GM12878 (cell line): ENCODE measurements around the gene FSHB. TPM values are rescaled to one million over a fixed set of nuclear protein-coding genes. Genes with fewer than 3 reads are reported as not detected.
A peak's percentile ranks its signal among the peaks of the same experiment; 100 is the strongest.

Experiments used
- ATAC-seq: fragments of 200-7000 bp; cut with Tn5 transposase; 3 replicates; pipeline ENCODE4 v1.9.1; 2020; ENCODE audit warnings: mild to moderate bottlenecking, moderate library complexity
- BruUV-seq: library from RNA; stranded (reverse); fragments of 400-500 nt; replicated peaks from 2 replicates; lab custom pipeline; 2021; lab: Mats Ljungman, UMichigan
- CTCF ChIA-PET: fragments of 300-600 bp; sonication (Branson Sonifier 250); formaldehyde crosslinking; extraction: SDS; loops from one replicate; lab custom pipeline; 2021; ENCODE audit warnings: inconsistent platforms; lab: Yijun Ruan, JAX
- POLR2A ChIA-PET: fragments of 350-600 bp; formaldehyde crosslinking; extraction: SDS; loops from one replicate; lab custom pipeline; 2021; ENCODE audit warnings: inconsistent platforms; lab: Charles Lee
- RAD21 ChIA-PET: fragments of 300-600 bp; sonication (Branson Sonifier 250); formaldehyde crosslinking; loops from one replicate; lab custom pipeline; 2023; ENCODE audit warnings: antibody characterized with exemption; ENCODE audit not compliant: unreplicated experiment; lab: Charles Lee
- SMC1A ChIA-PET: fragments of 300-600 bp; sonication (Branson Sonifier 250); formaldehyde crosslinking; loops from one replicate; lab custom pipeline; 2023; ENCODE audit not compliant: unreplicated experiment, uncharacterized antibody; lab: Charles Lee
- DNase-seq: peaks from one replicate; pipeline ENCODE4 v3.0.0-alpha.2; 2011; ENCODE audit warnings: low read depth, low spot score
- FAIRE-seq: peaks from 3 replicates; lab custom pipeline; 2011; peaks lifted over from hg19 to GRCh38; lab: Jason Lieb, UNC
- H2AFZ ChIP-seq: 2 replicates; pipeline ENCODE4 v1.6.0; 2011; ENCODE audit warnings: low read depth, low read length, control low read depth; ENCODE audit not compliant: control insufficient read depth
- H3K27ac ChIP-seq: 2 replicates; pipeline ENCODE4 v1.5.1; 2011; ENCODE audit warnings: control low read depth; ENCODE audit not compliant: control insufficient read depth, insufficient read depth
- H3K27me3 ChIP-seq, 2 experiments: replicated peaks in 1 of 2; 2 replicates each; pipeline versions ENCODE4 v1.6.0 to v1.6.1; 2011; ENCODE audit warnings: low read length in 1 of 2; ENCODE audit not compliant: control insufficient read depth in 2 of 2, insufficient read depth in 2 of 2
- H3K36me3 ChIP-seq, 2 experiments: 2 replicates each; pipeline ENCODE4 v1.5.1; 2011; ENCODE audit warnings: low read length in 1 of 2; ENCODE audit not compliant: control insufficient read depth in 2 of 2, insufficient read depth in 2 of 2
- H3K4me1 ChIP-seq: 2 replicates; pipeline ENCODE4 v1.6.1; 2011; ENCODE audit warnings: mild to moderate bottlenecking, low read length, moderate library complexity, mixed read lengths; ENCODE audit not compliant: control insufficient read depth, insufficient read depth
- H3K4me2 ChIP-seq: 2 replicates; pipeline ENCODE4 v1.6.0; 2011; ENCODE audit warnings: control low read depth; ENCODE audit not compliant: control insufficient read depth, insufficient read depth
- H3K4me3 ChIP-seq: fragments of 200-600 bp; sonication (generic); 2 replicates; pipeline ENCODE4 v1.5.1; 2016
- H3K79me2 ChIP-seq: 2 replicates; pipeline ENCODE4 v1.6.0; 2011; ENCODE audit warnings: low read length; ENCODE audit not compliant: control insufficient read depth, insufficient read depth
- H3K9ac ChIP-seq: 2 replicates; pipeline ENCODE4 v1.8.0; 2011; ENCODE audit warnings: low read length, control low read depth, mixed read lengths; ENCODE audit not compliant: control insufficient read depth, insufficient read depth
- H3K9me3 ChIP-seq: replicated peaks from 3 replicates; pipeline ENCODE4 v1.5.1; 2011; ENCODE audit warnings: mild to moderate bottlenecking, low read length; ENCODE audit not compliant: control insufficient read depth, insufficient read depth
- H4K20me1 ChIP-seq: 2 replicates; pipeline ENCODE4 v1.6.0; 2011; ENCODE audit not compliant: control insufficient read depth, insufficient read depth
- ETV6 ChIP-seq, 2 experiments: fragments of 450-650 bp in 1 of 2; IDR thresholded peaks in 1 of 2; conservative IDR thresholded peaks in 1 of 2; 2 replicates each; pipeline ENCODE4 v1.6.1; 2014; ENCODE audit warnings: antibody characterized with exemption in 1 of 2, borderline replicate concordance in 1 of 2, low read depth in 1 of 2, mild to moderate bottlenecking in 1 of 2, moderate library complexity in 1 of 2
- MTA2 ChIP-seq: fragments of 450-650 bp; IDR thresholded peaks from 2 replicates; pipeline ENCODE4 v1.6.1; 2016; ENCODE audit warnings: low read depth, mild to moderate bottlenecking, moderate library complexity
- NR2C1 ChIP-seq: fragments of 450-650 bp; IDR thresholded peaks from 2 replicates; pipeline ENCODE4 v1.6.1; 2017; ENCODE audit warnings: antibody characterized with exemption, mild to moderate bottlenecking, moderate library complexity
- NR2F1 ChIP-seq: fragments of 450-650 bp; conservative IDR thresholded peaks from 2 replicates; pipeline ENCODE4 v1.6.1; 2017; ENCODE audit warnings: mild to moderate bottlenecking
- RCOR1 ChIP-seq: conservative IDR thresholded peaks from 2 replicates; pipeline ENCODE4 v1.6.1; 2012; ENCODE audit warnings: low read depth, low read length, improper control_type of control experiment
- SREBF2 ChIP-seq: IDR thresholded peaks from 2 replicates; pipeline ENCODE4 v1.6.1; 2012; ENCODE audit warnings: mild to moderate bottlenecking, low read length
- WRNIP1 ChIP-seq: IDR thresholded peaks from 2 replicates; pipeline ENCODE4 v1.6.1; 2011; ENCODE audit warnings: low read depth, low read length, improper control_type of control experiment, borderline replicate concordance
- WGBS: methylation state at CpG from one replicate; pipeline ENCODE4 v1.1.6; 2016; ENCODE audit warnings: low lambda C conversion rate; ENCODE audit not compliant: insufficient replicate concordance, insufficient coverage; ENCODE audit errors: missing lambda C conversion rate; 5-methylcytosine and 5-hydroxymethylcytosine counted together
- in situ Hi-C: fragments of 300-500 bp; cut with MboI; formaldehyde crosslinking; loops from 9 replicates; pipeline ENCODE4 v1.14.3; 2018; ENCODE audit warnings: mixed read lengths
- intact Hi-C: fragments of 100-400 bp; cut with micrococcal nuclease; formaldehyde crosslinking; loops from one replicate; pipeline ENCODE4 v1.14.2; 2022; ENCODE audit not compliant: unreplicated experiment
- polyA plus RNA-seq, 11 experiments: library from polyadenylated mRNA; depleted of rRNA in 4 of 11; unstranded in 6 of 11; stranded (reverse) in 5 of 11; fragments of >200 nt; fragmentation: Nextera tagmentation in 4 of 11; fragmentation: Illumina TruSeq in 1 of 11; extraction: Ambion mirVana in 4 of 11; extraction: Trizol in 1 of 11; gene quantifications; 1 replicate in 1 of 11; 2 replicates in 10 of 11; pipeline versions ENCODE4 v1.2.1 to v1.2.3, GENCODE V29; 2011 to 2016; ENCODE audit warnings: inconsistent platforms in 2 of 11, missing spikeins in 2 of 11, low read depth in 1 of 11
- total RNA-seq, 4 experiments: library from RNA; depleted of rRNA in 3 of 4; stranded (reverse); fragments of >200 nt in 3 of 4; fragmentation: Illumina TruSeq in 1 of 4; extraction: Trizol in 1 of 4; gene quantifications; 2 replicates each; pipeline versions ENCODE4 v1.2.1 to v1.2.3, GENCODE V29; 2013 to 2021
- TF ChIP-seq, protein P1 (sequence below): IDR thresholded peaks from 2 replicates; pipeline ENCODE4 v1.6.1; 2011; ENCODE audit warnings: mild to moderate bottlenecking, low read depth, low read length, moderate library complexity; ENCODE audit not compliant: insufficient replicate concordance

FSHB gene
- total and polyA plus RNA-seq, 10 of the 15 experiments (the other 5 are each of a cell fraction or from before 2014, with no cell fraction given), result not detected

DNA sequence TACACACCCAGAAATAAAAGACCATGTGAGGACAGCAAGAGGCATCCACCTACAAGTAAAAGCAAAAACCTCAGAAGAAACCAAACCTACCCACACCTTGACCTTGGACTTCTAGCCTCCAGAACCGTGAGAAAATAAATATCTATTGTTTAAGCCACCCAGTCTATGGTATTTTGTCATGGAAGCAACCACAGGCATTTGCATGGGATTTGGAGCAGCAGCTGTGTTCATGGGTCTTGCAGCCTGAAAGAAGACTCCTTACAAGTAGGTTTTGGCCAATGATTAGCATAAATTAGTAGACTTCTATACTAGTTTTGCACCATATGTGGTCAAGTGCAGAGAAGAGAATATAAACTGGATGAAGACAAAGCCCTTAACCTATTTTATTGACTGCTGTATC lies 27.9 kb downstream of the FSHB start:
- no peak overlapping the region for H3K4me3 ChIP-seq
- TF ChIP-seq NR2F1 (0 out of 2 replicates have a peak, but pooled peaks have one; percentile 13), WRNIP1 (no peak), ETV6 (conservative IDR thresholded peaks at IDR 0.05 in 1 of 2, IDR thresholded peaks at IDR 0.05 in 1 of 2; ENCODE audit: borderline replicate concordance in 1 of 2, low read depth in 1 of 2) (no peak)
- 0% methylated on average over 1 of the region's 1 CpG for WGBS
- no peaks in the 10 kb centered on the region for H4K20me1 ChIP-seq
- no TSS peak for BruUV-seq
- in situ Hi-C loops (no loop called here), intact Hi-C loops (no loop called here)
- no peaks in the 10 kb centered on the region for H3K27me3 ChIP-seq
- H3K9ac ChIP-seq, result no peak overlapping the region
- RAD21 ChIA-PET, result no interaction called here
- CTCF ChIA-PET, result no interaction called here
- no peaks in the 10 kb centered on the region for H3K36me3 ChIP-seq
- no peak overlapping the region for H3K27ac ChIP-seq
- H3K79me2 ChIP-seq, result no peaks in the 10 kb centered on the region
- H2AFZ ChIP-seq, result no peak overlapping the region
- POLR2A ChIA-PET, result no interaction called here
- ATAC-seq (peak; percentile 35), FAIRE-seq (no peak), DNase-seq (no peak)
- H3K9me3 ChIP-seq, result no peaks in the 10 kb centered on the region
- SMC1A ChIA-PET, result no interaction called here
- no peak overlapping the region for H3K4me2 ChIP-seq
- H3K4me1 ChIP-seq, result no peaks in the 10 kb centered on the region

DNA sequence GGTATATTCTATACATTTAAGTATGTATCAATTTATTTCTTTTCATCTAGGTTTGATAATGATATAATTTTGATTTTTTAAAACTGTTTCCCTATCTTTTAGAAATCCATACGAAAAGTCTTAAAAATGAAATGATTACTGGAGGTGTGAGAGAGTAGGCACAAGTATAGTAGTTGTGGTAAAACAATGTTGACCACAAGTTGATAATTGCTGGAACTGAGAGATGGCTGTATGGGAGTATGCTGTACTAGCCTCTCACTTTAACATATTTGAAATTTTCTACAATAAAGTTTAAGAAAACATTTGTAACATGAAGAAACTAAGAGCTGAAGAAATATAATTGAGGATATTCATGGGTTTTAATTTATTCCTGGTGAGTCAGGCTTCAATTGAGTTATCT lies 30.0 kb downstream of the FSHB start:
- POLR2A ChIA-PET, result no interaction called here
- 50% methylated on average over 1 of the region's 1 CpG for WGBS

More for the DNA sequence above, 30.0 kb downstream of the FSHB start:
- H3K27me3 ChIP-seq, result no peaks in the 10 kb centered on the region
- H3K9me3 ChIP-seq, result no peaks in the 10 kb centered on the region
- no peaks in the 10 kb centered on the region for H4K20me1 ChIP-seq
- H3K4me1 ChIP-seq, result no peaks in the 10 kb centered on the region
- TF ChIP-seq, protein P1, sequence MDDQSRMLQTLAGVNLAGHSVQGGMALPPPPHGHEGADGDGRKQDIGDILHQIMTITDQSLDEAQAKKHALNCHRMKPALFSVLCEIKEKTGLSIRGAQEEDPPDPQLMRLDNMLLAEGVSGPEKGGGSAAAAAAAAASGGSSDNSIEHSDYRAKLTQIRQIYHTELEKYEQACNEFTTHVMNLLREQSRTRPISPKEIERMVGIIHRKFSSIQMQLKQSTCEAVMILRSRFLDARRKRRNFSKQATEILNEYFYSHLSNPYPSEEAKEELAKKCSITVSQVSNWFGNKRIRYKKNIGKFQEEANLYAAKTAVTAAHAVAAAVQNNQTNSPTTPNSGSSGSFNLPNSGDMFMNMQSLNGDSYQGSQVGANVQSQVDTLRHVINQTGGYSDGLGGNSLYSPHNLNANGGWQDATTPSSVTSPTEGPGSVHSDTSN, result no peak
- TF ChIP-seq MTA2 (peak; percentile 35; the same call in 1 of the 2 replicates), NR2C1 (no peak), SREBF2 (no peak), RCOR1 (no peak)
- H3K79me2 ChIP-seq, result no peaks in the 10 kb centered on the region
- no peak overlapping the region for H2AFZ ChIP-seq
- DNase-seq, result no peak
- ATAC-seq, result peak; percentile 88
- ChIA-PET CTCF (interaction anchor here (0.6 kb wide), 1 partner anchor 1680 kb away, joined by 3 read pairs; no protein-coding TSS in a partner anchor), RAD21 (no interaction called here), SMC1A (interaction anchor here (0.6 kb wide), 1 partner anchor 838 kb away, joined by 3 read pairs; no protein-coding TSS in a partner anchor)
- H3K4me3 ChIP-seq, result no peak overlapping the region
- in situ Hi-C loops (no loop called here), intact Hi-C loops (no loop called here)
- H3K27ac ChIP-seq, result no peak overlapping the region
- no TSS peak for BruUV-seq
- H3K9ac ChIP-seq, result no peak overlapping the region
- no peaks in the 10 kb centered on the region for H3K36me3 ChIP-seq
- no peak overlapping the region for H3K4me2 ChIP-seq
- no peak for FAIRE-seq
